Embryonic facial prominence (tissue), 1 donor: ENCODE data around the gene RBMS3.

Experiments
- DNase-seq: peaks from one replicate; pipeline ENCODE4 v3.0.0-alpha.2; 2016; ENCODE audit errors: extremely low spot score

The RBMS3 gene

GRCh38 chr3:29887451-29887850 is 606.6 kb downstream of the RBMS3 start:
- no peak for DNase-seq

DNA sequence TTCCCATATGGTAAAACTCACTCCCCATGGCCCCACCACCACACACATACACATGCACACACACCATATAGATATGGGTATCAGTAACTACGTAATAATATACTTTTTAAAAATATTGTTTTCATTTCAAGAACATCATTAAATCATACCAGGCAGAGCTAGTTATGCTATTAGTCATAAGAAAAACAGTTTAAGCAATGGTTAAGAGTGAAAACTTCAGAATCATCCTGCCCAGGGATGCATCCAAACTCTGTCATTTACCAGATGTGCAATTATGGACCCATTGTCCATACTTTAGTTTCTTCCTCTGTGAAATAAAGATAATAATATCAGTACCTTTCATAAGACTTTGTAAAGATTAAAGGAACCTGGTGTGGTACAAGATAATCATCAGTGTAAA is 608.3 kb downstream of the RBMS3 start:
- no peak for DNase-seq

DNA sequence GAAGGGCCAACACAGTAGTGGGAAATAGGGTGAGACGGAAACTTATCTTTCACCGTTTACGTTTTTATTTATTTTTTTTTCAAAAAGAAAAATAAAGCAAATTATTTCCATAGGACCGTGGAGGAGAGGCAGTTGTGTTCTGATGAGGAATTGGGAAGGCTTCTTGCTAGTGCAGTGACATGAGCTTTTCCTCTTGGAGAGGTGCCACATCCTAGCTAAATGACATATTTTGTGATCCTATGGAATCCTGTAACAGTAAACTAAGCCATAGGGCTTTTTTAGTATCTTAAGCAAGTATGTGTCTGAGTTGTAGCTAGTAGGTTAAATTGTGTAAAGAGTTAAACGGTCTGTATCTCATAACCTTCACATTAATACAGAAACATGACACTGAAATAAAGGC is 609.9 kb downstream of the RBMS3 start:
- DNase-seq: no peak

- no peak for DNase-seq
Measured at GRCh38 chr3:29892976-29893554, 612.2 kb downstream of the RBMS3 start.

- no peak for DNase-seq
Measured at GRCh38 chr3:29896856-29897255, 616.0 kb downstream of the RBMS3 start.

DNA sequence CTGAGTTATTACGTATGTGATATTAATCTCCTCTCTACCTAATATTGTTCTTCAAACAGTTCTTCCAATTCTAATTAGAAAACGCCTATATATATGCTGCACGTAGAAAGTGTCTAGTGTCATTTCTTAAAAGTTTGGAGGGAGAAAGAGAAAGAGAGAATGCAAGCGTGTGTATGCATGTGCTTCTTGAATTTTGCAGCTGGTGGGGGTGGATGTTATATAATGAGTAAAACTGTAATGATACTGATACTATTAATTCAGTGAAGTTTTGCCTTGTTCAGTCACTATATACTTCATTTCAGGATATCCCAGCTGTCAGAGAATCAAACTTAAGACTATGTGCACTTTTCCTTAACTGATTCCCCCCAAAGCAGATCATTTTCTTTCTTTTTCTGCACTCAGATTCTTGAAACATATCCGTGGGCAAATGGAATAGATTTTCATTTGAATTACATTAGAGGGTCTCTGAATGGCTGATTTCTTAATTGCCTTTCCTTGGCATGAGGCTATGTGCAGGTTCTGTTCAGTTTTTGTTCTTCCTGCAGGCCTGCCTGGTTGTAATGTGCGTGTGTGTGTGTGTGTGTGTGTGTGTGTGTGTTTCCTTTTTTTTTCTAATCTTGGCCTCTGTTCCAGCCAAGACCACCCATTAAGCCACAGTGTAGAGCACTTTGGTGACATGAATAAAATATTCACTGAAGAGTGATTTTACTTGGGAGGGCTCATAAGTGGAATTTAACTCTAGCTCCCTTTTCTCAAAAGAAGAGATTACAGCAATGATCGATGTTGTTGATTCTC is 617.5 kb downstream of the RBMS3 start:
- DNase-seq: no peak

GRCh38 chr3:29899021-29899420 is 618.1 kb downstream of the RBMS3 start:
- DNase-seq: no peak

GRCh38 chr3:29901097-29901496 is 620.2 kb downstream of the RBMS3 start:
- peak; percentile 48 for DNase-seq

DNA sequence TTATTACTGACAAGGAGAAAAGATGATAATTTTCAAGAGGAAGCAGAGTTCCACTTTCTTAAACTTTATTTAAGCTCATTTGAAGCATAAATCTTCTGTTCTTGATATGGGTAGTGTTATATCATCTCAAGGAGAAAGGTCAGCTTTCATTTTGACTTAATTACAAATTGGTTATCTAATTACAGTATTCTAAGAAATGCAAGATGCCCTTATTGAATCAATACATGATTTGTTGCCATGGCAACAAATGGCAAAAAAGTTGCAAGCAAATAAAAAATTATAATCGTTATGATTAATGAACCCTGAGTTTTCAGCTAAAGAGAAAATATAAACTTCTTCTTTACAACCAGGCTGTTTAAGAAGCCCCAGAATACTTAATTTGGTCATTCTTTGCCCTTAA is 622.7 kb downstream of the RBMS3 start:
- DNase-seq: no peak

DNA sequence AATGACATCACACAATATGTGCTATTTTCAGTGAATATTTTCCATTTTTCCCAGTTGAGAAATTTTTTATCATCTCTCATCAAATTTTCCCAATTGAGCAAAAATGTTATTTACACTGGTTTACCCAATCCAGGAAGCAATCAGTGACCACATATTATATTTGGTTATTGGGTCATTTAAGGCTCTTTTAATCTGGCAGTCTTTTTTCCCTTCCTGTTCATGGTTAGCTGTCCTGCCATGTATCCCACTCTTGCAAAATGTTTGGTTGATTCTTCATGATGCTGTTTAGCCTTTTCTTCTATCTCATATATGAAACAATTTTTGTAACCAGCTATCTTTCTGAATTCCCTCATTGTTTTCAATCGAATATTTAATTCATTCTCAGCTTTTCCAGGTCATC is 626.0 kb downstream of the RBMS3 start:
- DNase-seq: no peak

GRCh38 chr3:29912600-29913288 is 631.9 kb downstream of the RBMS3 start:
- no peak for DNase-seq

- DNase-seq: peak; percentile 18
Measured at GRCh38 chr3:29914861-29915524, 634.1 kb downstream of the RBMS3 start.

GRCh38 chr3:29919571-29919970 is 638.7 kb downstream of the RBMS3 start:
- DNase-seq: no peak

- DNase-seq: no peak
Measured at GRCh38 chr3:29922992-29923746, 642.3 kb downstream of the RBMS3 start.

GRCh38 chr3:29924783-29925561 is 644.1 kb downstream of the RBMS3 start:
- DNase-seq: no peak

- no peak for DNase-seq
Measured at GRCh38 chr3:29926378-29926777, 645.5 kb downstream of the RBMS3 start.

GRCh38 chr3:29932696-29933325 is 651.9 kb downstream of the RBMS3 start:
- no peak for DNase-seq

GRCh38 chr3:29933802-29934490 is 653.1 kb downstream of the RBMS3 start:
- DNase-seq: no peak

GRCh38 chr3:29934751-29935150 is 653.9 kb downstream of the RBMS3 start:
- no peak for DNase-seq

- no peak for DNase-seq
Measured at GRCh38 chr3:29936054-29936453, 655.2 kb downstream of the RBMS3 start.
